Liver (tissue), 9 donors: ENCODE measurements around the gene IFNG. TPM values are rescaled to one million over a fixed set of nuclear protein-coding genes. Genes with fewer than 3 reads are reported as not detected.

Experiments used
- DNase-seq: peaks from one replicate; pipeline ENCODE4 v3.0.0-alpha.2; 2017; ENCODE audit warnings: low spot score
- H3K27ac ChIP-seq, 2 donors: one replicate each; pipeline ENCODE4 v1.7.0; 2013; ENCODE audit warnings: inconsistent platforms in 2 of 2, low read length in 2 of 2, control low read depth in 1 of 2, low read depth in 1 of 2, mild to moderate bottlenecking in 1 of 2
- H3K27me3 ChIP-seq, 4 donors: one replicate each; pipeline versions ENCODE4 v1.6.1 to v1.7.0; 2013; ENCODE audit warnings: low read length in 3 of 4, inconsistent platforms in 1 of 4, mild to moderate bottlenecking in 1 of 4, moderate library complexity in 1 of 4; ENCODE audit not compliant: control insufficient read depth in 4 of 4, insufficient read depth in 4 of 4
- H3K36me3 ChIP-seq, 4 donors: one replicate each; pipeline versions ENCODE4 v1.6.1 to v1.7.0; 2013; ENCODE audit warnings: low read length in 3 of 4, mild to moderate bottlenecking in 3 of 4, low read depth in 1 of 4, moderate library complexity in 1 of 4; ENCODE audit not compliant: control insufficient read depth in 4 of 4, insufficient read depth in 3 of 4
- H3K4me1 ChIP-seq, 4 donors: one replicate each; pipeline versions ENCODE4 v1.6.1 to v1.7.0; 2013; ENCODE audit warnings: low read length in 3 of 4, mild to moderate bottlenecking in 3 of 4, moderate library complexity in 1 of 4; ENCODE audit not compliant: control insufficient read depth in 4 of 4, insufficient read depth in 4 of 4
- H3K4me3 ChIP-seq, 3 donors: one replicate each; pipeline versions ENCODE4 v1.6.1 to v1.7.0; 2013; ENCODE audit warnings: low read length in 3 of 3, control low read depth in 1 of 3, low read depth in 1 of 3, mild to moderate bottlenecking in 1 of 3
- H3K9ac ChIP-seq, 2 donors: one replicate each; pipeline ENCODE4 v1.7.0; 2013; ENCODE audit warnings: low read length in 2 of 2, mild to moderate bottlenecking in 2 of 2, moderate library complexity in 2 of 2, control low read depth in 1 of 2, low read depth in 1 of 2
- H3K9me3 ChIP-seq, 4 donors: one replicate each; pipeline versions ENCODE4 v1.6.1 to v1.7.0; 2013; ENCODE audit warnings: low read length in 3 of 4; ENCODE audit not compliant: control insufficient read depth in 4 of 4
- ATF3 ChIP-seq: IDR thresholded peaks from 2 replicates; pipeline ENCODE4 v1.6.1; 2016; ENCODE audit warnings: antibody characterized with exemption
- EGR1 ChIP-seq, 2 donors: IDR thresholded peaks; 2 replicates each; pipeline ENCODE4 v1.6.1; 2016 to 2018; ENCODE audit warnings: antibody characterized with exemption in 2 of 2, low read depth in 2 of 2
- FOXA1 ChIP-seq: IDR thresholded peaks from 2 replicates; pipeline ENCODE4 v1.6.1; 2016; ENCODE audit warnings: antibody characterized with exemption
- FOXA2 ChIP-seq: IDR thresholded peaks from 2 replicates; pipeline ENCODE4 v1.6.1; 2016; ENCODE audit warnings: antibody characterized with exemption
- GABPA ChIP-seq, 2 donors: IDR thresholded peaks in 1 of 2; conservative IDR thresholded peaks in 1 of 2; 2 replicates each; pipeline ENCODE4 v1.6.1; 2016; ENCODE audit warnings: antibody characterized with exemption in 2 of 2, mild to moderate bottlenecking in 1 of 2, moderate library complexity in 1 of 2
- HNF4A ChIP-seq, 2 donors: conservative IDR thresholded peaks; 2 replicates each; pipeline ENCODE4 v1.6.1; 2016; ENCODE audit warnings: antibody characterized with exemption in 2 of 2, mild to moderate bottlenecking in 2 of 2
- HNF4G ChIP-seq: IDR thresholded peaks from 2 replicates; pipeline ENCODE4 v1.6.1; 2016; ENCODE audit warnings: antibody characterized with exemption
- JUND ChIP-seq, 2 donors: IDR thresholded peaks; 2 replicates each; pipeline ENCODE4 v1.6.1; 2016; ENCODE audit warnings: antibody characterized with exemption in 2 of 2
- NR2F2 ChIP-seq: IDR thresholded peaks from 2 replicates; pipeline ENCODE4 v1.6.1; 2016; ENCODE audit warnings: antibody characterized with exemption
- RAD21 ChIP-seq, 2 donors: IDR thresholded peaks; 2 replicates each; pipeline ENCODE4 v1.6.1; 2016; ENCODE audit warnings: antibody characterized with exemption in 2 of 2, mild to moderate bottlenecking in 2 of 2
- REST ChIP-seq: IDR thresholded peaks from 2 replicates; pipeline ENCODE4 v1.6.1; 2016; ENCODE audit warnings: antibody characterized with exemption, mild to moderate bottlenecking
- RXRA ChIP-seq, 2 donors: IDR thresholded peaks; 2 replicates each; pipeline ENCODE4 v1.6.1; 2017 to 2018; ENCODE audit warnings: antibody characterized with exemption in 2 of 2, mild to moderate bottlenecking in 1 of 2
- SP1 ChIP-seq: IDR thresholded peaks from 2 replicates; pipeline ENCODE4 v1.6.1; 2018; ENCODE audit warnings: antibody characterized with exemption, mild to moderate bottlenecking
- TAF1 ChIP-seq: conservative IDR thresholded peaks from 2 replicates; pipeline ENCODE4 v1.6.1; 2016; ENCODE audit warnings: antibody characterized with exemption, mild to moderate bottlenecking
- YY1 ChIP-seq: IDR thresholded peaks from 2 replicates; pipeline ENCODE4 v1.6.1; 2016; ENCODE audit warnings: antibody characterized with exemption, mild to moderate bottlenecking
- WGBS: extraction: QIAGEN DNeasy Blood & Tissue Kit; methylation state at CpG from one replicate; pipeline ENCODE4 v1.1.7; 2013; 5-methylcytosine and 5-hydroxymethylcytosine counted together
- polyA plus RNA-seq, 2 donors: library from polyadenylated mRNA; stranded (reverse) in 1 of 2; unstranded in 1 of 2; fragments of 200-250 nt in 1 of 2; fragments of >200 nt in 1 of 2; fragmentation: Nextera tagmentation in 1 of 2; extraction: Ambion mirVana in 1 of 2; gene quantifications; one replicate each; pipeline versions ENCODE4 v1.2.1 to v1.2.3, GENCODE V29; 2013 to 2015
- total RNA-seq, 2 donors: library from RNA; depleted of rRNA; stranded (reverse); fragments of >200 nt; gene quantifications; one replicate each; pipeline ENCODE4 v1.2.3, GENCODE V29; 2014
- TF ChIP-seq, protein P1 (sequence below): fragments of 150-350 bp; IDR thresholded peaks from 2 replicates; pipeline ENCODE4 v1.5.1; 2017; ENCODE audit warnings: improper control_type of control experiment, low read depth, low read length; ENCODE audit not compliant: missing input control
- donor health status: healthy.
- donor health status: healthy.
- donor health status: healthy.
- donor health status: healthy.
- donor health status: healthy.

Gene IFNG
- total and polyA plus RNA-seq, 4 donors, result 0.08 TPM; not detected in 3

GRCh38 chr12:68166317-68166831 lies 6.8 kb upstream of the IFNG start:
- Histone ChIP-seq H3K27me3 (peaks cover 0 to 3% (median 0%) of the 10 kb centered on the region in 4 donors), H3K9ac (no peak overlapping the region), H3K9me3 (no peaks in the 10 kb centered on the region), H3K27ac (no peak overlapping the region), H3K4me1 (no peaks in the 10 kb centered on the region), H3K36me3 (no peaks in the 10 kb centered on the region), H3K4me3 (no peak overlapping the region)
- 53% methylated on average over 5 of the region's 5 CpGs for WGBS
- DNase-seq, result no peak
- TF ChIP-seq FOXA2 (no peak), RAD21 (IDR thresholded peaks at IDR 0.05) (no peak), RXRA (IDR thresholded peaks at IDR 0.05) (no peak), FOXA1 (no peak), HNF4G (no peak), NR2F2 (no peak), HNF4A (conservative IDR thresholded peaks at IDR 0.05) (no peak), YY1 (no peak), JUND (IDR thresholded peaks at IDR 0.05) (no peak), ATF3 (no peak), REST (no peak)
- TF ChIP-seq, protein P1, sequence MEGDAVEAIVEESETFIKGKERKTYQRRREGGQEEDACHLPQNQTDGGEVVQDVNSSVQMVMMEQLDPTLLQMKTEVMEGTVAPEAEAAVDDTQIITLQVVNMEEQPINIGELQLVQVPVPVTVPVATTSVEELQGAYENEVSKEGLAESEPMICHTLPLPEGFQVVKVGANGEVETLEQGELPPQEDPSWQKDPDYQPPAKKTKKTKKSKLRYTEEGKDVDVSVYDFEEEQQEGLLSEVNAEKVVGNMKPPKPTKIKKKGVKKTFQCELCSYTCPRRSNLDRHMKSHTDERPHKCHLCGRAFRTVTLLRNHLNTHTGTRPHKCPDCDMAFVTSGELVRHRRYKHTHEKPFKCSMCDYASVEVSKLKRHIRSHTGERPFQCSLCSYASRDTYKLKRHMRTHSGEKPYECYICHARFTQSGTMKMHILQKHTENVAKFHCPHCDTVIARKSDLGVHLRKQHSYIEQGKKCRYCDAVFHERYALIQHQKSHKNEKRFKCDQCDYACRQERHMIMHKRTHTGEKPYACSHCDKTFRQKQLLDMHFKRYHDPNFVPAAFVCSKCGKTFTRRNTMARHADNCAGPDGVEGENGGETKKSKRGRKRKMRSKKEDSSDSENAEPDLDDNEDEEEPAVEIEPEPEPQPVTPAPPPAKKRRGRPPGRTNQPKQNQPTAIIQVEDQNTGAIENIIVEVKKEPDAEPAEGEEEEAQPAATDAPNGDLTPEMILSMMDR, result no peak

DNA sequence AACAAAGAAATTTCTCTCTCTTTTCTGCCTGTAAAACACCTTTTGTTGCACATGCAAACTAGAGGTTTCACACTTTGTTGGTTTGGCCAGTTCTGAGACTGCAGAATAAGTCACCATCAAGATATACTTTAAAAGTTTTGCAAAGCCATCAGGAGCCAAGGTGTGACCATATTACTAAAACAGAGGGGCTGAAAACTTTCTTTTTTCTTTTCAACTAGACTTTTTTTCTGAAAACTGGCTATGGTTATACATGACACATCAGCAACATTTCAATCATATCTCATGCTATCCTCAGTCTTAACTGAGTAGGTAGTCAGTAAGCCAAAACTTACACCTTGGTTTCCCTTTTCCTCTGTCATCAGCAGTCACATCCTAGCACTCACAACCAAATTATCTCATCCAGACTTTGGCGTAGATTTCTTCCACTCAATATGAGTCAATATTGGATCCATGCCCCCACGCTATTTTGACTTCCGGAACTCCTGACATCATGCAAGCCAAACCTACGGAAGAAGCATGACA lies 4.1 kb upstream of the IFNG start:
- no peak for DNase-seq
- Histone ChIP-seq H3K36me3 (no peaks in the 10 kb centered on the region), H3K9ac (no peak overlapping the region), H3K4me3 (no peak overlapping the region), H3K27ac (no peak overlapping the region), H3K4me1 (no peaks in the 10 kb centered on the region), H3K27me3 (peaks cover 0 to 3% (median 0%) of the 10 kb centered on the region in 4 donors), H3K9me3 (no peaks in the 10 kb centered on the region)
- WGBS, result 86% methylated on average over 4 of the region's 4 CpGs
- TF ChIP-seq HNF4A (conservative IDR thresholded peaks at IDR 0.05) (no peak), TAF1 (no peak), RXRA (IDR thresholded peaks at IDR 0.05) (no peak), FOXA2 (no peak), HNF4G (no peak), YY1 (no peak), EGR1 (IDR thresholded peaks at IDR 0.05; ENCODE audit: low read depth in 2 of 2) (no peak), RAD21 (IDR thresholded peaks at IDR 0.05) (no peak), JUND (IDR thresholded peaks at IDR 0.05) (no peak), NR2F2 (no peak), REST (no peak), SP1 (no peak), GABPA (IDR thresholded peaks at IDR 0.05 in 1 of 2, conservative IDR thresholded peaks at IDR 0.05 in 1 of 2) (no peak)
- TF ChIP-seq, protein P1, result no peak
